Cardiac fibroblast (primary cell): Measurements from ENCODE around the gene COL8A1.

Experiments
- DNase-seq, 2 donors: peaks; one replicate each; pipeline versions ENCODE4 v3.0.0 to v3.0.0-alpha.2; 2010; ENCODE audit warnings: low read depth in 2 of 2
- H3K4me3 ChIP-seq, 2 donors: replicated peaks in 1 of 2; 1 replicate in 1 of 2; 2 replicates in 1 of 2; pipeline ENCODE4 v1.5.1; 2011; ENCODE audit warnings: low read depth in 2 of 2, low read length in 2 of 2, mild to moderate bottlenecking in 2 of 2, moderate library complexity in 1 of 2
- CTCF ChIP-seq: IDR thresholded peaks from one replicate; pipeline ENCODE4 v1.5.1; 2011; ENCODE audit warnings: low read depth, mild to moderate bottlenecking, low read length, inconsistent platforms

Gene COL8A1

DNA sequence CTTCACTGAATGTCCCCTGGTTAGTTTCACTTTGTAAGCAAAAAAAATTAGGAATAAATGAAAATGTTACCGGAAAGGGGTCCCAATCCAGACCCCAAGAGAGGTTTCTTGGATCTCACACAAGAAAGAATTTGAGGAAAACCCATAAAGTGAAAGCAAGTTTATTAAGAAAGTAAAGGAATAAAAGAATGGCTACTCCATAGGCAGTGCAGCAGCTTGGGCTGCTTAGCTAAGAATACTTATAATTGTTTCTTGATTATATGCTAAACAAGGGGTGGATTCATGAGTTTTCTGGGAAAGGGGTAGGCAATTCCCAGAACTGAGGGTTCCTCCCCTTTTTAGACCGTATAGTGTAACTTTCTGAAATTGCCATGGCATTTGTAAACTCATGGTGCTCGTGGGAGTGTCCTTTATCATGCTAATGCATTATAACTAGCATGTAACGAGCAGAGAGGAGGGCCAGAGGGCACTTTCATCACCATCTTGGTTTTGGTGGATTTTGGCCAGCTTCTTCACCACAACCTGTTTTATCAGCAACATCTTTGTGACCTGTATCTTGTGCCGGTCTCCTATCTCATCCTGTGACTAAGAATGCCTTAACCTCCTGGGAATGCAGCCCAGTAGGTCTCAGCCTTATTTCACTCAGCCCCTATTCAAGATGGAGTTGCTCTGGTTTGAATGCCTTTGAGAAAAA lies 138.3 kb downstream of the COL8A1 start:
- no peak for TF ChIP-seq CTCF
- no peak overlapping the region for H3K4me3 ChIP-seq
- peak in 1 of 2 donors; percentile 67 for DNase-seq

DNA sequence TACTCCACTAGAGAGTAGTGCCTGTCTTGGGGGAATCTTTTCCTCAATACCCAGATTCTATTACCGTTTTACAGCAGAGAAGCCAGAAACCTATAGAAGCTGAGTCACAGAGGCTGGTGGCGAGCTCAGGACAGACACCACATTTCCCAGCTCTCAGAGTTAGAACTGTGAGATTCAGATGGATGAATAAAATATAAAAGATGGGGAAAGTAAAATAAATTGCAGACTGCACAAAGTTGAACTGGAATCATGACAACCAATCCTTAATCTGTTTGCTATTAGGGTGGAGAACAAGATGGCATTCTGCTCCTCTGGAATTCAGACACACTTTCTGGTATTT lies 138.8 kb downstream of the COL8A1 start:
- no peak overlapping the region for H3K4me3 ChIP-seq
- no peak for DNase-seq
- no peak for TF ChIP-seq CTCF

DNA sequence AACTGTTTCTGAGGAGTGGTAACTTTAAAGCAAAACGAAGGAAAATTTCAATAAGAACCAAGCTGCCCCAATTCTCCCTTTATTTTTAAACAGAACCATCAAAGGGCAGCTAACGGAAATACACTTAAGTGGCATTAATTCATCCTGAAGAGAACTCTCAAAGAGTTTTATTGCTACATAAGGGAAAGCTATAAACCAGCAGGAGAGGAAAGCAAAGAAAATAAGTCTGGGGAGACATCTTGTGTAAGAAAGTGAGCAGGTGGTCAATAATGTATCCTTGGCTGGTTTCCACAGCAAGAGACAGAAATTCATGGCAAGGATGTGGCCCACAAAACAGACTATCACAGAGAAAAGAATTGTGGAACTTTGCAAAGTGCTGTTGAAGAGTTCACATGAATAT lies 139.3 kb downstream of the COL8A1 start:
- no peak for TF ChIP-seq CTCF
- DNase-seq = no peak
- H3K4me3 ChIP-seq = no peak overlapping the region

GRCh38 chr3:99780749-99781148 lies 142.4 kb downstream of the COL8A1 start:
- TF ChIP-seq CTCF = no peak
- peak in 1 of 2 donors; percentile 20 for DNase-seq
- H3K4me3 ChIP-seq = no peak overlapping the region

GRCh38 chr3:99781761-99782160 lies 143.4 kb downstream of the COL8A1 start:
- no peak for TF ChIP-seq CTCF
- peak in 1 of 2 donors; percentile 59 for DNase-seq
- no peak overlapping the region for H3K4me3 ChIP-seq

GRCh38 chr3:99783011-99783573 lies 144.7 kb downstream of the COL8A1 start:
- no peak overlapping the region for H3K4me3 ChIP-seq
- TF ChIP-seq CTCF = no peak
- peak; percentile 78 to 84 for DNase-seq
